Kidney (tissue), 14 donors: ENCODE results near the gene SORBS1. TPM values are rescaled to one million over a fixed set of nuclear protein-coding genes. Genes with fewer than 3 reads are reported as not detected.

Experiments used
- DNase-seq, 5 donors: peaks; one replicate each; pipeline ENCODE4 v3.0.0-alpha.2; 2013 to 2020
- FAIRE-seq: peaks from 2 replicates; lab custom pipeline; 2012; peaks lifted over from hg19 to GRCh38; lab: Jason Lieb, UNC
- H3K27ac ChIP-seq, 2 donors: one replicate each; pipeline ENCODE4 v1.7.0; 2013; ENCODE audit warnings: low read depth in 2 of 2, low read length in 2 of 2, inconsistent platforms in 1 of 2
- H3K27me3 ChIP-seq: one replicate; pipeline ENCODE4 v1.7.1; 2013; ENCODE audit warnings: low read length, inconsistent platforms; ENCODE audit not compliant: control insufficient read depth, insufficient read depth
- H3K36me3 ChIP-seq, 3 donors: one replicate each; pipeline versions ENCODE4 v1.7.0 to v1.7.1; 2013; ENCODE audit warnings: low read length in 3 of 3, control low read depth in 1 of 3, inconsistent platforms in 1 of 3; ENCODE audit not compliant: insufficient read depth in 3 of 3, control insufficient read depth in 2 of 3
- H3K4me1 ChIP-seq, 3 donors: one replicate each; pipeline versions ENCODE4 v1.7.0 to v1.7.1; 2013; ENCODE audit warnings: low read length in 3 of 3, inconsistent platforms in 1 of 3, low read depth in 1 of 3; ENCODE audit not compliant: control insufficient read depth in 2 of 3, insufficient read depth in 2 of 3
- H3K4me3 ChIP-seq, 3 donors: one replicate each; pipeline versions ENCODE4 v1.7.0 to v1.8.1; 2013; ENCODE audit warnings: low read length in 3 of 3, control low read depth in 1 of 3, inconsistent platforms in 1 of 3
- H3K9ac ChIP-seq, 3 donors: one replicate each; pipeline versions ENCODE4 v1.7.0 to v1.7.1; 2013; ENCODE audit warnings: low read length in 3 of 3, control low read depth in 1 of 3, inconsistent platforms in 1 of 3
- H3K9me3 ChIP-seq, 3 donors: one replicate each; pipeline versions ENCODE4 v1.7.0 to v1.7.1; 2013; ENCODE audit warnings: low read length in 3 of 3, control low read depth in 1 of 3, inconsistent platforms in 1 of 3; ENCODE audit not compliant: control insufficient read depth in 2 of 3, insufficient read depth in 1 of 3
- CTCF ChIP-seq: IDR thresholded peaks from 3 replicates; pipeline ENCODE4 v1.5.1; 2012; ENCODE audit warnings: mild to moderate bottlenecking, moderate library complexity, borderline replicate concordance; ENCODE audit not compliant: insufficient read depth; ENCODE audit errors: extremely low read depth
- intact Hi-C: fragments of 100-400 bp; cut with DNase I; formaldehyde crosslinking; loops from one replicate; pipeline ENCODE4 v1.11.1; 2022
- polyA plus RNA-seq: library from polyadenylated mRNA; stranded (reverse); fragments of 350-450 nt; fragmentation: Illumina TruSeq; extraction: RNeasy Lipid Tissue Mini Kit (QIAGEN cat#74804); gene quantifications from one replicate; pipeline ENCODE4 v1.2.3, GENCODE V29; 2014; ENCODE audit warnings: low read depth, low replicate concordance; ENCODE audit not compliant: insufficient read depth
- total RNA-seq: library from RNA; stranded (reverse); fragmentation: NEBNext Ultra II Directional; extraction: Animal tissue kit (Norgen Biotek cat#: 25700); gene quantifications from one replicate; pipeline ENCODE4 v1.2.1, GENCODE V29; 2021
- donor health status: control.
- donor health status: control.
- donor health status: control.
- donor health status: control.
- donor health status: control.
- donor health status: DM: yes; HTN: yes; CAD: no.
- donor health status: Normal renal cell carcinoma (clear cell type).

The SORBS1 gene
- total and polyA plus RNA-seq, 2 donors from 2014 or later = 12.2 to 91.7 TPM

- no peak for TF ChIP-seq CTCF
- Histone ChIP-seq H3K9ac (no peak overlapping the region), H3K9me3 (no peaks in the 10 kb centered on the region), H3K27me3 (no peaks in the 10 kb centered on the region), H3K27ac (no peak overlapping the region), H3K4me3 (no peak overlapping the region), H3K4me1 (peaks cover 0 to 2% (median 0%) of the 10 kb centered on the region in 3 donors), H3K36me3 (peaks cover 0 to 10% (median 5%) of the 10 kb centered on the region in 3 donors)
- intact Hi-C loops = no loop called here
- DNase-seq (no peak), FAIRE-seq (no peak)
Measured at GRCh38 chr10:95382174-95382573, 179.0 kb downstream of the SORBS1 start.

- no peak for TF ChIP-seq CTCF
- Histone ChIP-seq H3K36me3 (peaks cover 0 to 10% (median 5%) of the 10 kb centered on the region in 3 donors), H3K9me3 (no peaks in the 10 kb centered on the region), H3K4me1 (peaks cover 0 to 2% (median 0%) of the 10 kb centered on the region in 3 donors), H3K27ac (peak overlapping the region; percentile 0 to 48), H3K9ac (no peak overlapping the region), H3K27me3 (no peaks in the 10 kb centered on the region), H3K4me3 (no peak overlapping the region)
- intact Hi-C loops = loop anchor here (10.0 kb wide), 2 partner anchors 47 to 227 kb away; no protein-coding TSS in a partner anchor
- DNase-seq = no peak
- FAIRE-seq = no peak
Measured at GRCh38 chr10:95377950-95378349, 183.2 kb downstream of the SORBS1 start.

GRCh38 chr10:95375418-95375817 lies 185.8 kb downstream of the SORBS1 start:
- Histone ChIP-seq H3K4me1 (peaks cover 0 to 2% (median 0%) of the 10 kb centered on the region in 3 donors), H3K9ac (no peak overlapping the region), H3K36me3 (peaks cover 0 to 5% (median 5%) of the 10 kb centered on the region in 3 donors), H3K27ac (no peak overlapping the region), H3K9me3 (no peaks in the 10 kb centered on the region), H3K27me3 (no peaks in the 10 kb centered on the region), H3K4me3 (no peak overlapping the region)
- intact Hi-C loops = loop anchor here (10.0 kb wide), 2 partner anchors 49 to 229 kb away; no protein-coding TSS in a partner anchor
- FAIRE-seq = no peak
- TF ChIP-seq CTCF = no peak
- no peak for DNase-seq
